ENCODE results near the gene PBX1.

DNA sequence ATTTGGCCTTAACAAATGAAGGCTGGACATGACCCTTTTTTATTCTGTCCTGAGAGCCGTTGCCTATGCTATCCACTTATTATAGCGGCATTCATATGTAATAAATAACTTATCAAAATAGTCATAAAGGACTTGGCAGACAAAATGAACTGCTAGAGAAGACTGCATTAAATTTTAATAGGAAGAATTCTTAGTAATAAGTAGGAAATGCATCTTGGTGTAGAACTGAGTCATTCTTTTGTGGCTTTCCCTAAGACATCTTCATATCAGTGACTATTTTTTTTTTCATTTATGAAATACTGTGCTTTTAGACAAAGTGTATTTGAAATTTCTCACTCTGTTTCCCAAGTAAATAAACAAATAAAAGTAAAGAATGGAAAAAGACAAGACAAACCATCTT, 45.6 kb downstream of the PBX1 start:
- TF ChIP-seq, protein P1, sequence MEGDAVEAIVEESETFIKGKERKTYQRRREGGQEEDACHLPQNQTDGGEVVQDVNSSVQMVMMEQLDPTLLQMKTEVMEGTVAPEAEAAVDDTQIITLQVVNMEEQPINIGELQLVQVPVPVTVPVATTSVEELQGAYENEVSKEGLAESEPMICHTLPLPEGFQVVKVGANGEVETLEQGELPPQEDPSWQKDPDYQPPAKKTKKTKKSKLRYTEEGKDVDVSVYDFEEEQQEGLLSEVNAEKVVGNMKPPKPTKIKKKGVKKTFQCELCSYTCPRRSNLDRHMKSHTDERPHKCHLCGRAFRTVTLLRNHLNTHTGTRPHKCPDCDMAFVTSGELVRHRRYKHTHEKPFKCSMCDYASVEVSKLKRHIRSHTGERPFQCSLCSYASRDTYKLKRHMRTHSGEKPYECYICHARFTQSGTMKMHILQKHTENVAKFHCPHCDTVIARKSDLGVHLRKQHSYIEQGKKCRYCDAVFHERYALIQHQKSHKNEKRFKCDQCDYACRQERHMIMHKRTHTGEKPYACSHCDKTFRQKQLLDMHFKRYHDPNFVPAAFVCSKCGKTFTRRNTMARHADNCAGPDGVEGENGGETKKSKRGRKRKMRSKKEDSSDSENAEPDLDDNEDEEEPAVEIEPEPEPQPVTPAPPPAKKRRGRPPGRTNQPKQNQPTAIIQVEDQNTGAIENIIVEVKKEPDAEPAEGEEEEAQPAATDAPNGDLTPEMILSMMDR (IDR thresholded peaks at IDR 0.05; ENCODE audit: extremely low read depth in 1 of 2, insufficient read depth in 1 of 2, low read depth in 1 of 2, low read length in 2 of 2): no peak
- no peak for TF ChIP-seq EZH2 (IDR thresholded peaks at IDR 0.05; ENCODE audit: borderline replicate concordance, low read depth, low read length, severe bottlenecking)
- TF ChIP-seq JUN (IDR thresholded peaks at IDR 0.05; ENCODE audit: borderline replicate concordance, insufficient read depth, insufficient read length, low read depth): no peak
- no peak for TF ChIP-seq FOS (IDR thresholded peaks at IDR 0.05; ENCODE audit: borderline replicate concordance, insufficient read depth, low read length)
- TF ChIP-seq POLR2A (IDR thresholded peaks at IDR 0.05; ENCODE audit: low read depth, low read length): no peak
- no peak for TF ChIP-seq POLR2AphosphoS5 (IDR thresholded peaks at IDR 0.05; ENCODE audit: insufficient read depth, low read depth, low read length)
